Measurements from ENCODE around the gene TDRD9.

TDRD9 gene

DNA sequence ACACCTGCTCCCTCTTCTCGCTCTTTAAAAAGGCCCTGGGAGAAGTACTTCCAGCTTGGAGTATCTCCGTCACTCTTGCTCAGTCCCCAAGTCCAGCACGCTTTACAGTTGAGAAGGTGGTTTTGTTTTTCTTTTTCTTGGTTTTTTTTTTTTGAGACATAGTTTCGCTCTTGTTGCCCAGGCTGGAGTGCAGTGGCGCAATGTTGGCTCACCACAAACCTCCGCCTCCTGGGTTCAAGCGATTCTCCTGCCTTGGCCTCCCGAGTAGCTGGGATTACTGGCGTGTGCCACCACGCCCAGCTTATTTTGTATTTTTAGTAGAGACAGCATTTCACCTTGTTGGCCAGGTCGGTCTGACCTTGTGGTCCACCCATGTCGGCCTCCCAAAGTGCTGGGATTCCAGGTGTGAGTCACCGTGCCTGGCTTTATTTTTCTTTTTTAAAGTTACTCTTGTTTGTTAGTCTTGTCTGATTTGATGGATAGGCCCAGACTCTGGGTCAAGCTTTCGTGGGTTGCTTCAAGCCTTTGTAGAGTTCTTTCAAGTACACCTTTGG, 1.9 kb downstream of the TDRD9 start:
- DNase-seq: no peak

GRCh38 chr14:103931422-103931821, 3.2 kb downstream of the TDRD9 start:
- no peak for DNase-seq

GRCh38 chr14:103932791-103933490, 4.7 kb downstream of the TDRD9 start:
- no peak for DNase-seq

DNA sequence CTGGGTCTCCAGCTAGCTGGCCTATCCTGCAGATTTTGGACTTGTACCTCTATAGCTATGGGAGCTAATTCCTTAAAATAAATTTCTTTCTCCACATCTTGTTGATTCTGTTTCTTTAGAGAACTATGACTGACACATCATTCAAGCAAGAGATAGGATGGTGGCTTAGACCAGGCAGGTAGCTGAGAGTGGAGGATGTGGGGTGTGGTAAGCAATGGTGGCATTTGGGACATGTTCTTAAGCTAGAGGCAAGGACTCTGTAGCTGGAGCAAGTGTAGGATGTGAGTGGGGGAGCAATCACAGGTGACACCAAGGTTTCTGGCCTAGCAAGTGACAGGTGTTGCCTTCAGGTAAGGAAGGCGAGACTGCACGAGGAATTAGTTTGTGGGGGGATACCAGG, 6.8 kb downstream of the TDRD9 start:
- no peak for DNase-seq

DNA sequence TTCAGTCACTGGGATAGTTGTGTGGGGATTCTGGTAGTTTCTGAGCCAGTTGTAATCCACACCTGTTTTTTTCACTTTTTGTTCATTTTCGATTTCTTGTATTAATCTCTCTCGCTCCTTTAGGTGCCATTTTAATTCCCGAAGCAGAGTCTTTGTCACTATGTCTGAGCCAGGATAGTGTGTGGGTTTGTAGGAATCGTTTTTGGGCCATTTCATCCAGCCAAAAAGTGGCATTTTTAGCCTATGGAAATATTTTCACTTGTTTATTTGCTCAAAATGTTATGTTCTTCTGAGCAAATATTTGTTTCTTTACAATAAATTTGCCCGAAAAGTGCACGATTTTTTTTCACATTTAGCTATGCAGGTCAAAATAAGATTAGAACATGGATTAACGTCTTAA, 13.2 kb downstream of the TDRD9 start:
- DNase-seq: no peak

DNA sequence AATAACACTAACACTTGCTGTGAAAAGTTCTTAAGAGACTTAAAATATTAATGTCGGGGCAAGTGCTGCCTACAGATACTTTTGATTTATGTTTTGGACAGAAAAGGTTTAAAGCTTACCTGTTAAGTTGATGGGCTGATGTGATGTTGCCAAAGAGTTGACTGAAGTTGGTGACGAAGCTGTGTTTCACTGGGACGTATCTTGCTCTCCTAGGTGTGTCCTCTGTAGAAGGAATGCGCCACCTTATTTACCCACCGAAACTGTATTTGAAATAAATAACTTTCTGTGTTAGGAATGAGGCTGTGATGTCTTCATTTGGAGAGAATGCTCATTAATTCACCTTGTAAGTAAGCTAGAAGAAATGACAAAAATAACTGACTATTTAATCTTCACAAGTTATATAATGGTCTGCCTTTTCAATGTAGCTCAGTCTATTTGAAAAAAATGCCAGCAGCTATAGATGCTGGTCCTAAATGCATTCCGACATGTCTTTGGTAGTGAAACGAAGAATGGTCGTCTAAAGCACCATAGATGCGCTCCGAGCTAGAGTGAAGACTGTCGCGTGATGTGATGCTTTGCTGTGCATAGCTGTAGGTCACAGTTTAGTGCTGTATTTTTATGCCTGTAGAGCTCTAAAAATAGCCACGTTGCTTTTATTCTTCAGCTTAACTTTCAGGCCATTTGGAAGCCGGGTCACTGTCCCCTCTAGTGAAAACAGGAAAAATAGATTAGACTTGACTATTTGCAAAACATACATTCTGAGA, 13.9 kb downstream of the TDRD9 start, which contains the start of gene RD3L:
RD3L (minus strand) TSS at position 557 of the 764 bp plus-strand sequence. CDS start 834 bp downstream, outside the sequence.
- no peak for DNase-seq

GRCh38 chr14:103943673-103944072, 15.4 kb downstream of the TDRD9 start:
- DNase-seq: no peak

GRCh38 chr14:103946975-103947374, 18.7 kb downstream of the TDRD9 start:
- DNase-seq: no peak

GRCh38 chr14:103948442-103948841, 20.2 kb downstream of the TDRD9 start:
- DNase-seq: no peak

GRCh38 chr14:103949131-103949790, 21.0 kb downstream of the TDRD9 start:
- DNase-seq: no peak

DNA sequence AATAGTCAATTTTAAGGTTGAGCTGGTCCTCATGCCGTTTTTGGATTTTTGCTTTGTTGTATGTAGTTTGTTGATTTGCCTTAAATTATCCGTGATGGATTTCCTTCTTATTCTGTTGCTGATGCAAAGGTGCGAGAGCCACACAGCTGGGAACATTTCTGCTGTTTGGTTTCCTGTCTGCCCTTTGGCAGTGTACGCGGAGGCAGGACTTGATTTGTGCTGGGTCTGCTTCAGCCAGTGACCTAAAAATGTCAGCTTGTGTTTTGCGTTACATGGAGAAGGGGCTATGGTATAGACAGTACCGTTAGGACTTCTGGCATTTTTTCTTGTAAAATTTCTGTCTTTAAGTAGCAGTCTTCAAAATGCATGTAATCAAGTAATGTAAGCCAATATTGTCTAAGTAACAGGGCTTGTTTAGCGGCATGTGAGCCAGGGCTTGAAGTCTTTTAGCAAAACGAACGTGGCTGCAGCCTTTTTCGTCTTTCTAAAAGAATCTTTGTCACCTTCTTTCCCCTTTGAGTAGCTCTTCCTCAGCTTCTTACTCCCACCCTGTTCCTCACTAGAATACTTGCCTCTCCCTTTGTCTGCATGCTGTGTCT, 32.3 kb downstream of the TDRD9 start:
- DNase-seq: no peak

- DNase-seq: no peak
These were observed 33.8 kb downstream of the TDRD9 start for GRCh38 chr14:103961928-103962578.

- DNase-seq: no peak
These were observed 38.4 kb downstream of the TDRD9 start for GRCh38 chr14:103966631-103967030.

- DNase-seq: no peak
These were observed 41.7 kb downstream of the TDRD9 start for GRCh38 chr14:103969961-103970360.

DNA sequence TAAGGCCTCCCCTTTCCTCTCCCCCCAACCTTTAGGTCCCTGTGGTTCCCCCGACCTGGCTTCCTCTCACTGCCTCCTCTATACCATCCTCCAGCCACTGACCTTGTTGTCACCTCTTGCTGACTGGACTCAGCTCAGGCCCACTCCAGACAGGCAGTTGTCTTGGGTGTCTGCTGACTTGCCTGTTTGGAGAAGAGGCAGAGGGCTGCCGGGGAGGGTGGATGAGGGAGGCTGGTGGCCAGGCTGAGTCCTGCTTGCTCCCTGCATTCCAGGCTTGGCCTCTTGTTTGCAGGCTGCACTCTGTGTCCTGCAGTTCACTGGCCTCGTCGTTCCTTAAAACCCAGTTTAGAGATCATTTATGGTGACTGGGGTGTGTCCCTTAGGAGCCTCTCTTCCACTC, 45.1 kb downstream of the TDRD9 start:
- DNase-seq: no peak

GRCh38 chr14:103974575-103974974, 46.3 kb downstream of the TDRD9 start:
- DNase-seq: no peak

DNA sequence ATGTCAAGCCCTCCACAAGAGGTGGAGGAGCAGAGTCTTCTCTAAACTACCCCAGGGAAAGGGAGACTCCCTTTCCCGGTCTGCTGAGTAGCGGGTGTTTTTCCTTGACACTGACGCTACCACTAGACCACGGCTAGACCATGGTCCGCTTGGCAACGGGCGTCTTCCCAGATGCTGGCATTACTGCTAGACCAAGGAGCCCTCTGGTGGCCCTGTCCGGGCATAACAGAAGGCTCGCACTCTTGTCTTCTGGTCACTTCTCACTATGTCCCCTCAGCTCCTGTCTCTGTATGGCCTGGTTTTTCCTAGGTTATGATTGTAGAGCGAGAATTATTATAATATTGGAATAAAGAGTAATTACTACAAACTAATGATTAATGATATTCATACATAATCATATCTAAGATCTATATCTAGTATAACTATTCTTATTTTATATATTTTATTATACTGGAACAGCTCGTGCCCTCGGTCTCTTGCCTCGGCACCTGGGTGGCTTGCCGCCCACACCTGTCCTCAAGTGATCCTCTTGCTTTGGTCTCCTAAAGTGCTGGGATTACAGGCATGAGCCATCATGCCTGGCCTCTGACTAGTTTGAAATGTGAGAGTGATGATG, 52.5 kb downstream of the TDRD9 start:
- peak; percentile 9 for DNase-seq

DNA sequence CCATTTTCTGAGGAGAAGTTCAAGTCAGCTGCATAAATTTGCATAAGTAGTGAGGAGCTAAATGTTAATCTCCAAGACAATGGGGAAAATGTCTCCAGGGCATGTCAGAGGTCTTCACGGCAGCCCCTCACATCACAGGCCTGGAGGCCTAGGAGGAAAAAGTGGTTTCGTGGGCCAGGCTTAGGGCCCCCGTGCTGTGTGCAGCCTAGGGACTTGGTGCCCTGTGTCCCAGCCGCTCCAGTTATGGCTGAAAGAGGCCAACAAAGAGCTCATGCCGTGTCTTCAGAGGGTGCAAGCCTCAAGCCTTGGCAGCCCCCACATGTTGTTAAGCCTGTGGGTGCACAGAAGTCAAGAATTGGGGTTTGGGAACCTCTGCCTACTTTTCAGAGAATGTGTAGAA, 55.9 kb downstream of the TDRD9 start:
- DNase-seq: no peak

- no peak for DNase-seq
These were observed 60.8 kb downstream of the TDRD9 start for GRCh38 chr14:103989034-103989433.

DNA sequence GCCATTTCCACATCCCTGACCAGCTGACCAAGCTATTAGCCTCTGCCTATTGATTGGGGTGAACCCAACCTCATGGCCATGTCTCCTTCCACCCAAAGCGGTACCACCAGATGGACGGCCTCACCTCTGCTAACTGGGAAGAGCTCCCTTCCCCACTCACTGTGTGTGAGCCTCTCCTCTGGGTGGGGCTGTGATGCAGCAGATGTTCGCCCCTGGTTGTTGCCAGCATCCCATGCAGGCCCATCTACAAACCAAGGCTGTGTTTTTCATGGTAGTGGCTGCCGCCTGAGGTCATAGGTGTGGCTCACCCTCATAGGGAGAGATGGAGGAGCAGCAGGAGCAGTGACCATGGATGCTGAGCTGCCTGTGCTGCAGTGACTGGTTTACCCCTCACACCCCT, 61.7 kb downstream of the TDRD9 start:
- DNase-seq: no peak

GRCh38 chr14:103994535-103995184, 66.4 kb downstream of the TDRD9 start:
- no peak for DNase-seq

DNA sequence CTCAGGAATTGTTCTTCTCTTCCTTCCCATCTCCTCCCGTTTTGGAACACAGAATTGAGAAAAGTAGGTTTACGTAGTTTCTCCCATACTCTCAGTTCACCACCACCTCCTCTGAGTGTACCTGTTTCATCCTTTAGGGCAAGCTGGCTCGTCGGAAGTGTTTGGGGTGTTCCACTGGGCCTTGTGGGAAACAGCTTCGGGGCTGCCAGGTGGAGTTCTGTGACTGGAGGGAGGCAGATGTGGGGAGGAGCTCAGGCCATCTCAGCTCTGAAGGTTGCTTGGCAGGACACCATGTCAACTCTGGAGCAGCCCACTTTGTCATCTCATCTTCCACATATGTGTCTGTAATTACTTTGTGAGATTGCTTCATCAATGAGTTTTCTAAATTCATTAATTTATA, 67.6 kb downstream of the TDRD9 start:
- DNase-seq: no peak

Measured in NCI-H1105 treated with DMSO at 0.1 percent for 48 hours (cell line).